SK-N-SH treated with all-trans-retinoic acid at 6 μM for 48 hours (cell line): ENCODE results near the gene SURF4.

ENCODE experiments used
- ATAC-seq: fragments of 200-7000 bp; cut with Tn5 transposase; 3 replicates; pipeline ENCODE4 v1.9.1; 2020; ENCODE audit warnings: mild to moderate bottlenecking, moderate library complexity
- ARNTL ChIP-seq: fragments of 450-650 bp; formaldehyde crosslinking; IDR thresholded peaks from 2 replicates; pipeline ENCODE4 v1.5.0; 2020; ENCODE audit warnings: low read depth, mild to moderate bottlenecking, moderate library complexity, borderline replicate concordance
- CSRNP3 ChIP-seq: fragments of 250-450 bp; sonication (Bioruptor Pico); IDR thresholded peaks from 2 replicates; pipeline ENCODE4 v1.5.1; 2021; ENCODE audit warnings: mild to moderate bottlenecking, moderate library complexity
- ESRRG ChIP-seq: fragments of 250-450 bp; sonication (Bioruptor Pico); IDR thresholded peaks from 2 replicates; pipeline ENCODE4 v1.6.1; 2021; ENCODE audit warnings: mild to moderate bottlenecking
- GLIS3 ChIP-seq: fragments of 250-450 bp; sonication (Bioruptor Pico); IDR thresholded peaks from 2 replicates; pipeline ENCODE4 v1.5.0; 2020; ENCODE audit warnings: mild to moderate bottlenecking, moderate library complexity
- OSR1 ChIP-seq: fragments of 250-450 bp; sonication (Bioruptor Pico); IDR thresholded peaks from 2 replicates; pipeline ENCODE4 v1.8.0; 2022; ENCODE audit warnings: moderate library complexity, mild to moderate bottlenecking, inconsistent platforms
- POU6F1 ChIP-seq: fragments of 250-450 bp; sonication (Bioruptor Pico); IDR thresholded peaks from 2 replicates; pipeline ENCODE4 v1.8.0; 2021; ENCODE audit warnings: low read depth, mild to moderate bottlenecking, moderate library complexity, borderline replicate concordance
- PPARA ChIP-seq: fragments of 250-450 bp; sonication (Bioruptor Pico); IDR thresholded peaks from 2 replicates; pipeline ENCODE4 v1.5.0; 2020; ENCODE audit warnings: mild to moderate bottlenecking, borderline replicate concordance
- RARB ChIP-seq: fragments of 250-450 bp; sonication (Bioruptor Pico); IDR thresholded peaks from 2 replicates; pipeline ENCODE4 v1.8.0; 2021; ENCODE audit warnings: mild to moderate bottlenecking, moderate library complexity
- SNAI2 ChIP-seq: fragments of 250-450 bp; sonication (Bioruptor Pico); IDR thresholded peaks from 2 replicates; pipeline ENCODE4 v1.5.0; 2020; ENCODE audit warnings: mild to moderate bottlenecking, moderate library complexity
- TCF4 ChIP-seq: fragments of 250-450 bp; sonication (Bioruptor Pico); IDR thresholded peaks from 2 replicates; pipeline ENCODE4 v1.8.0; 2021; ENCODE audit warnings: mild to moderate bottlenecking, moderate library complexity, borderline replicate concordance
- ZC3H10 ChIP-seq: fragments of 250-450 bp; sonication (Bioruptor Pico); IDR thresholded peaks from 2 replicates; pipeline ENCODE4 v1.5.1; 2021; ENCODE audit warnings: mild to moderate bottlenecking, moderate library complexity
- ZFP3 ChIP-seq: fragments of 250-450 bp; sonication (Bioruptor Pico); IDR thresholded peaks from 2 replicates; pipeline ENCODE4 v1.5.0; 2020; ENCODE audit warnings: mild to moderate bottlenecking, moderate library complexity
- ZFP30 ChIP-seq: fragments of 450-650 bp; formaldehyde crosslinking; IDR thresholded peaks from 2 replicates; pipeline ENCODE4 v1.5.0; 2022; ENCODE audit warnings: mild to moderate bottlenecking, moderate library complexity
- ZNF8 ChIP-seq: fragments of 450-650 bp; formaldehyde crosslinking; IDR thresholded peaks from 2 replicates; pipeline ENCODE4 v1.5.0; 2020; ENCODE audit warnings: mild to moderate bottlenecking, moderate library complexity
- TF ChIP-seq, protein P1 (sequence below): fragments of 250-450 bp; sonication (Bioruptor Pico); IDR thresholded peaks from 2 replicates; pipeline ENCODE4 v1.5.0; 2020; ENCODE audit warnings: mild to moderate bottlenecking, moderate library complexity
- TF ChIP-seq, protein P2 (sequence below): fragments of 250-450 bp; sonication (Bioruptor Pico); IDR thresholded peaks from 2 replicates; pipeline ENCODE4 v1.5.1; 2020; ENCODE audit warnings: low read depth, mild to moderate bottlenecking, moderate library complexity
- TF ChIP-seq, protein P3 (sequence below): fragments of 250-450 bp; sonication (Bioruptor Pico); IDR thresholded peaks from 2 replicates; pipeline ENCODE4 v1.8.0; 2020; ENCODE audit warnings: mild to moderate bottlenecking, moderate library complexity, borderline replicate concordance

SURF4 gene

GRCh38 chr9:133384736-133385321 lies 9.0 kb upstream of the SURF4 start:
- ATAC-seq, result no peak
- TF ChIP-seq ZFP3 (no peak), SNAI2 (no peak), ZFP30 (CRISPR knock-in tag) (no peak), OSR1 (CRISPR knock-in tag) (no peak), ARNTL (no peak), ZNF8 (CRISPR knock-in tag) (no peak), RARB (CRISPR knock-in tag) (no peak), POU6F1 (CRISPR knock-in tag) (no peak)
- TF ChIP-seq, protein P1, sequence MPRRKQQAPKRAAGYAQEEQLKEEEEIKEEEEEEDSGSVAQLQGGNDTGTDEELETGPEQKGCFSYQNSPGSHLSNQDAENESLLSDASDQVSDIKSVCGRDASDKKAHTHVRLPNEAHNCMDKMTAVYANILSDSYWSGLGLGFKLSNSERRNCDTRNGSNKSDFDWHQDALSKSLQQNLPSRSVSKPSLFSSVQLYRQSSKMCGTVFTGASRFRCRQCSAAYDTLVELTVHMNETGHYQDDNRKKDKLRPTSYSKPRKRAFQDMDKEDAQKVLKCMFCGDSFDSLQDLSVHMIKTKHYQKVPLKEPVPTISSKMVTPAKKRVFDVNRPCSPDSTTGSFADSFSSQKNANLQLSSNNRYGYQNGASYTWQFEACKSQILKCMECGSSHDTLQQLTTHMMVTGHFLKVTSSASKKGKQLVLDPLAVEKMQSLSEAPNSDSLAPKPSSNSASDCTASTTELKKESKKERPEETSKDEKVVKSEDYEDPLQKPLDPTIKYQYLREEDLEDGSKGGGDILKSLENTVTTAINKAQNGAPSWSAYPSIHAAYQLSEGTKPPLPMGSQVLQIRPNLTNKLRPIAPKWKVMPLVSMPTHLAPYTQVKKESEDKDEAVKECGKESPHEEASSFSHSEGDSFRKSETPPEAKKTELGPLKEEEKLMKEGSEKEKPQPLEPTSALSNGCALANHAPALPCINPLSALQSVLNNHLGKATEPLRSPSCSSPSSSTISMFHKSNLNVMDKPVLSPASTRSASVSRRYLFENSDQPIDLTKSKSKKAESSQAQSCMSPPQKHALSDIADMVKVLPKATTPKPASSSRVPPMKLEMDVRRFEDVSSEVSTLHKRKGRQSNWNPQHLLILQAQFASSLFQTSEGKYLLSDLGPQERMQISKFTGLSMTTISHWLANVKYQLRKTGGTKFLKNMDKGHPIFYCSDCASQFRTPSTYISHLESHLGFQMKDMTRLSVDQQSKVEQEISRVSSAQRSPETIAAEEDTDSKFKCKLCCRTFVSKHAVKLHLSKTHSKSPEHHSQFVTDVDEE (CRISPR knock-in tag), result no peak
- TF ChIP-seq, protein P2, sequence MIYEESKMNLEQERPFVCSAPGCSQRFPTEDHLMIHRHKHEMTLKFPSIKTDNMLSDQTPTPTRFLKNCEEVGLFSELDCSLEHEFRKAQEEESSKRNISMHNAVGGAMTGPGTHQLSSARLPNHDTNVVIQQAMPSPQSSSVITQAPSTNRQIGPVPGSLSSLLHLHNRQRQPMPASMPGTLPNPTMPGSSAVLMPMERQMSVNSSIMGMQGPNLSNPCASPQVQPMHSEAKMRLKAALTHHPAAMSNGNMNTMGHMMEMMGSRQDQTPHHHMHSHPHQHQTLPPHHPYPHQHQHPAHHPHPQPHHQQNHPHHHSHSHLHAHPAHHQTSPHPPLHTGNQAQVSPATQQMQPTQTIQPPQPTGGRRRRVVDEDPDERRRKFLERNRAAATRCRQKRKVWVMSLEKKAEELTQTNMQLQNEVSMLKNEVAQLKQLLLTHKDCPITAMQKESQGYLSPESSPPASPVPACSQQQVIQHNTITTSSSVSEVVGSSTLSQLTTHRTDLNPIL (CRISPR knock-in tag), result no peak

GRCh38 chr9:133383438-133383837 lies 7.6 kb upstream of the SURF4 start:
- TF ChIP-seq POU6F1 (CRISPR knock-in tag) (no peak), TCF4 (CRISPR knock-in tag) (no peak), SNAI2 (no peak), PPARA (CRISPR knock-in tag) (no peak), ZNF8 (CRISPR knock-in tag) (no peak), ZFP30 (CRISPR knock-in tag) (no peak), ARNTL (no peak)
- TF ChIP-seq, protein P3, sequence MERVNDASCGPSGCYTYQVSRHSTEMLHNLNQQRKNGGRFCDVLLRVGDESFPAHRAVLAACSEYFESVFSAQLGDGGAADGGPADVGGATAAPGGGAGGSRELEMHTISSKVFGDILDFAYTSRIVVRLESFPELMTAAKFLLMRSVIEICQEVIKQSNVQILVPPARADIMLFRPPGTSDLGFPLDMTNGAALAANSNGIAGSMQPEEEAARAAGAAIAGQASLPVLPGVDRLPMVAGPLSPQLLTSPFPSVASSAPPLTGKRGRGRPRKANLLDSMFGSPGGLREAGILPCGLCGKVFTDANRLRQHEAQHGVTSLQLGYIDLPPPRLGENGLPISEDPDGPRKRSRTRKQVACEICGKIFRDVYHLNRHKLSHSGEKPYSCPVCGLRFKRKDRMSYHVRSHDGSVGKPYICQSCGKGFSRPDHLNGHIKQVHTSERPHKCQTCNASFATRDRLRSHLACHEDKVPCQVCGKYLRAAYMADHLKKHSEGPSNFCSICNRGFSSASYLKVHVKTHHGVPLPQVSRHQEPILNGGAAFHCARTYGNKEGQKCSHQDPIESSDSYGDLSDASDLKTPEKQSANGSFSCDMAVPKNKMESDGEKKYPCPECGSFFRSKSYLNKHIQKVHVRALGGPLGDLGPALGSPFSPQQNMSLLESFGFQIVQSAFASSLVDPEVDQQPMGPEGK (CRISPR knock-in tag), result no peak
- TF ChIP-seq, all 23 proteins: peak for 0
- ATAC-seq, result no peak

DNA sequence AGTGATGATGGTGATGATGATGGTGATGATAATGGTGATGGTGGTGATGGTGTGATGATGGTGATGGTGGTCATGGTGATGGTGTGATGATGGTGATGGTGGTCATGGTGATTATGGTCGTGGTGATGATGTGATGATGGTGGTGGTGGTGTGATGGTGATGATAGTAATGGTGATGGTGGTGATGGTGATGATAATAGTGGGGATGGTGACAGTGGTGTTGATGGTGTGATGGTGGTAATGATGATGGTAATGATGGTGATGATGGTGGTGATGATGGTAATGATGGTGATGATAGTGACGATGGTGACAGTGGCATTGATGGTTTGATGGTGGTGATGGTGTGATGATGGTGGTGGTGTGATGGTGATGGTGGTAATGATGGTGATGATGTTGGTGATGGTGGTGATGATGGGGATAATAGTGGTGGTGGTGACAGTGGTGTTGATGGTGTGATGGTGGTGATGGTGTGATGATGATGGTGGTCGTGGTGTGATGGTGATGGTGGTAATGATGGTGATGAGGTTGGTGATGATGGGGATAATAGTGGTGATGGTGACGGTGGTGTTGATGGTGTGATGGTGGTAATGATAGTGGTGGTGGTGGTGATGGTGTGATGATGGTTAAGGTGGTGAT lies 6.8 kb upstream of the SURF4 start:
- TF ChIP-seq OSR1 (CRISPR knock-in tag), result no peak
- TF ChIP-seq PPARA (CRISPR knock-in tag), result no peak
- TF ChIP-seq, protein P3 (CRISPR knock-in tag), result no peak
- no peak for TF ChIP-seq ZC3H10 (CRISPR knock-in tag)
- TF ChIP-seq, protein P1 (CRISPR knock-in tag), result no peak
- no peak for TF ChIP-seq RARB (CRISPR knock-in tag)
- TF ChIP-seq CSRNP3 (CRISPR knock-in tag), result no peak
- TF ChIP-seq ZFP3, result no peak
- no peak for TF ChIP-seq ESRRG (CRISPR knock-in tag)
- no peak for TF ChIP-seq SNAI2
- TF ChIP-seq, protein P2 (CRISPR knock-in tag), result no peak
- TF ChIP-seq GLIS3, result no peak
- no peak for TF ChIP-seq ARNTL
- TF ChIP-seq, all 23 proteins: peak for 0
- no peak for ATAC-seq
